GM23338 (cell line): ENCODE data around the gene PRKAG1. TPM values are rescaled to one million over a fixed set of nuclear protein-coding genes. Genes with fewer than 3 reads are reported as not detected.

ENCODE experiments used
- ATAC-seq: fragments of 200-7000 bp; cut with Tn5 transposase; 3 replicates; pipeline ENCODE4 v1.9.1; 2020
- DNase-seq: peaks from one replicate; pipeline ENCODE4 v3.0.0-alpha.2; 2015; ENCODE audit warnings: low spot score
- H2AFZ ChIP-seq: fragments of 200-600 bp; sonication (generic); 2 replicates; pipeline ENCODE4 v1.8.0; 2016; ENCODE audit warnings: antibody characterized with exemption, mild to moderate bottlenecking, moderate library complexity
- H3F3A ChIP-seq: fragments of 200-600 bp; sonication (generic); replicated peaks from 2 replicates; pipeline ENCODE4 v1.8.0; 2017; ENCODE audit warnings: antibody characterized with exemption, mixed run types, low read depth
- H3K27ac ChIP-seq: fragments of 200-600 bp; sonication (generic); 2 replicates; pipeline ENCODE4 v1.6.1; 2016; ENCODE audit warnings: low read depth
- H3K27me3 ChIP-seq: fragments of 200-600 bp; sonication (generic); 2 replicates; pipeline ENCODE4 v1.8.0; 2016; ENCODE audit warnings: mild to moderate bottlenecking, mixed run types, moderate library complexity; ENCODE audit not compliant: insufficient read depth
- H3K36me3 ChIP-seq: fragments of 200-600 bp; sonication (generic); 2 replicates; pipeline ENCODE4 v1.8.0; 2016; ENCODE audit warnings: mild to moderate bottlenecking; ENCODE audit not compliant: insufficient read depth
- H3K4me1 ChIP-seq: fragments of 200-600 bp; sonication (generic); 2 replicates; pipeline ENCODE4 v1.8.0; 2016; ENCODE audit warnings: mild to moderate bottlenecking, moderate library complexity; ENCODE audit not compliant: insufficient read depth
- H3K4me2 ChIP-seq: fragments of 200-600 bp; sonication (generic); 2 replicates; pipeline ENCODE4 v1.7.1; 2017; ENCODE audit warnings: mixed run types
- H3K4me3 ChIP-seq: fragments of 200-600 bp; sonication (generic); 2 replicates; pipeline ENCODE4 v1.6.1; 2016; ENCODE audit warnings: mixed run types
- H3K79me2 ChIP-seq: fragments of 200-600 bp; sonication (generic); replicated peaks from 2 replicates; pipeline ENCODE4 v1.8.0; 2017; ENCODE audit warnings: mild to moderate bottlenecking; ENCODE audit not compliant: insufficient read depth
- H3K9me2 ChIP-seq: fragments of 200-600 bp; sonication (generic); 2 replicates; pipeline ENCODE4 v1.8.0; 2017; ENCODE audit not compliant: insufficient read depth
- H4K20me1 ChIP-seq: fragments of 200-600 bp; sonication (generic); replicated peaks from 2 replicates; pipeline ENCODE4 v1.8.0; 2017; ENCODE audit warnings: mild to moderate bottlenecking; ENCODE audit not compliant: insufficient read depth
- H3K27ac Mint-ChIP-seq: 2 replicates; pipeline ENCODE4 v1.8.0; 2020; ENCODE audit warnings: inconsistent platforms, mild to moderate bottlenecking, moderate library complexity, mixed read lengths
- H3K27me3 Mint-ChIP-seq: 3 replicates; pipeline ENCODE4 v1.8.0; 2022; ENCODE audit warnings: low read depth, mild to moderate bottlenecking, moderate library complexity, mixed read lengths, inconsistent platforms; ENCODE audit not compliant: insufficient read depth, poor library complexity
- H3K36me3 Mint-ChIP-seq: 3 replicates; pipeline ENCODE4 v1.8.0; 2021; ENCODE audit warnings: low read depth, mild to moderate bottlenecking, inconsistent platforms, moderate library complexity, mixed read lengths
- H3K4me1 Mint-ChIP-seq: 3 replicates; pipeline ENCODE4 v1.8.0; 2020; ENCODE audit warnings: mild to moderate bottlenecking, inconsistent platforms, mixed read lengths
- H3K4me3 Mint-ChIP-seq: 3 replicates; pipeline ENCODE4 v1.8.0; 2021; ENCODE audit warnings: moderate library complexity, mild to moderate bottlenecking, inconsistent platforms, mixed read lengths
- H3K9me3 Mint-ChIP-seq: 3 replicates; pipeline ENCODE4 v1.8.0; 2020; ENCODE audit warnings: moderate library complexity, mild to moderate bottlenecking, inconsistent platforms, mixed read lengths
- EZH2 ChIP-seq: fragments of 200-600 bp; sonication (generic); IDR thresholded peaks from one replicate; pipeline ENCODE4 v1.8.0; 2017; ENCODE audit warnings: antibody characterized with exemption, mild to moderate bottlenecking, low read depth; ENCODE audit not compliant: unreplicated experiment
- EZH2phosphoT487 ChIP-seq: fragments of 200-600 bp; sonication (generic); IDR thresholded peaks from one replicate; pipeline ENCODE4 v1.8.1; 2018; ENCODE audit warnings: antibody characterized with exemption; ENCODE audit not compliant: unreplicated experiment
- JUNB ChIP-seq: IDR thresholded peaks from one replicate; pipeline ENCODE4 v1.6.1; 2016; ENCODE audit warnings: antibody characterized with exemption; ENCODE audit not compliant: unreplicated experiment
- NANOG ChIP-seq: IDR thresholded peaks from 2 replicates; pipeline ENCODE4 v1.6.1; 2016; ENCODE audit warnings: antibody characterized with exemption, borderline replicate concordance
- POLR2AphosphoS5 ChIP-seq: IDR thresholded peaks from 2 replicates; pipeline ENCODE4 v1.6.1; 2016; ENCODE audit warnings: antibody characterized with exemption, low read depth
- STAT1 ChIP-seq: IDR thresholded peaks from one replicate; pipeline ENCODE4 v1.6.1; 2016; ENCODE audit warnings: antibody characterized with exemption; ENCODE audit not compliant: unreplicated experiment
- ZNF114 ChIP-seq: fragments of 250-450 bp; sonication (Bioruptor Pico); IDR thresholded peaks from 2 replicates; pipeline ENCODE4 v1.5.0; 2020; ENCODE audit warnings: mild to moderate bottlenecking, moderate library complexity
- ZNF331 ChIP-seq: fragments of 250-450 bp; sonication (Bioruptor Pico); IDR thresholded peaks from 2 replicates; pipeline ENCODE4 v1.5.0; 2020; ENCODE audit warnings: low read depth, mild to moderate bottlenecking, moderate library complexity
- polyA plus RNA-seq: library from polyadenylated mRNA; unstranded; fragments of >200 nt; fragmentation: Nextera tagmentation; extraction: Ambion mirVana; gene quantifications from 2 replicates; pipeline ENCODE4 v1.2.1, GENCODE V29; 2016
- total RNA-seq: library from RNA; depleted of rRNA; stranded (reverse); fragments of >200 nt; shearing (Covaris generic); gene quantifications from 2 replicates; pipeline ENCODE4 v1.2.3, GENCODE V29; 2014
- TF ChIP-seq, protein P1 (sequence below): IDR thresholded peaks from 2 replicates; pipeline ENCODE4 v1.6.1; 2016; ENCODE audit warnings: antibody characterized with exemption
- TF ChIP-seq, protein P2 (sequence below), 2 experiments: fragments of 200-600 bp in 1 of 2; sonication (generic) in 1 of 2; conservative IDR thresholded peaks; 2 replicates each; pipeline versions ENCODE4 v1.5.1 to v1.6.1; 2016 to 2017; ENCODE audit warnings: antibody characterized with exemption in 2 of 2, low read depth in 2 of 2, mild to moderate bottlenecking in 2 of 2, moderate library complexity in 1 of 2

Gene PRKAG1
- total and polyA plus RNA-seq, 2 experiments from 2014 or later, result 19.9 to 35.4 TPM

GRCh38 chr12:49052451-49053208, 34.1 kb upstream of the PRKAG1 start:
- Histone ChIP-seq H3K27ac (no peak overlapping the region), H3K36me3 (peaks cover 33% of the 10 kb centered on the region), H3K4me1 (peaks cover 15% of the 10 kb centered on the region), H3K27me3 (no peaks in the 10 kb centered on the region), H2AFZ (no peak overlapping the region), H3K4me3 (no peak overlapping the region), H3K4me2 (no peak overlapping the region), H3K79me2 (peaks cover 42% of the 10 kb centered on the region), H3K9me2 (no peaks in the 10 kb centered on the region), H4K20me1 (peaks cover 60% of the 10 kb centered on the region), H3F3A (no peaks in the 10 kb centered on the region)
- H3K36me3 Mint-ChIP-seq, result peaks cover 82% of the 10 kb centered on the region
- DNase-seq (no peak), ATAC-seq (no peak)
- no peaks in the 10 kb centered on the region; the same call in 2 of the 3 replicates for H3K9me3 Mint-ChIP-seq
- peaks cover 11% of the 10 kb centered on the region for H3K27me3 Mint-ChIP-seq
- peaks cover 27% of the 10 kb centered on the region for H3K4me1 Mint-ChIP-seq
- no peak overlapping the region for H3K4me3 Mint-ChIP-seq
- no peak for TF ChIP-seq EZH2
- TF ChIP-seq, protein P1, sequence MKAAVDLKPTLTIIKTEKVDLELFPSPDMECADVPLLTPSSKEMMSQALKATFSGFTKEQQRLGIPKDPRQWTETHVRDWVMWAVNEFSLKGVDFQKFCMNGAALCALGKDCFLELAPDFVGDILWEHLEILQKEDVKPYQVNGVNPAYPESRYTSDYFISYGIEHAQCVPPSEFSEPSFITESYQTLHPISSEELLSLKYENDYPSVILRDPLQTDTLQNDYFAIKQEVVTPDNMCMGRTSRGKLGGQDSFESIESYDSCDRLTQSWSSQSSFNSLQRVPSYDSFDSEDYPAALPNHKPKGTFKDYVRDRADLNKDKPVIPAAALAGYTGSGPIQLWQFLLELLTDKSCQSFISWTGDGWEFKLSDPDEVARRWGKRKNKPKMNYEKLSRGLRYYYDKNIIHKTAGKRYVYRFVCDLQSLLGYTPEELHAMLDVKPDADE, result no peak
- no peak overlapping the region for H3K27ac Mint-ChIP-seq

- H2AFZ ChIP-seq, result no peak overlapping the region
- peaks cover 53% of the 10 kb centered on the region for H4K20me1 ChIP-seq
- no peaks in the 10 kb centered on the region for H3K9me2 ChIP-seq
- Mint-ChIP-seq H3K36me3 (peaks cover 89% of the 10 kb centered on the region), H3K9me3 (no peaks in the 10 kb centered on the region; the same call in 2 of the 3 replicates), H3K4me1 (peaks cover 19% of the 10 kb centered on the region), H3K27ac (no peak overlapping the region), H3K4me3 (no peak overlapping the region), H3K27me3 (peaks cover 12% of the 10 kb centered on the region)
- H3K27ac ChIP-seq, result no peak overlapping the region
- no peak for TF ChIP-seq POLR2AphosphoS5
- TF ChIP-seq, protein P1, result no peak
- TF ChIP-seq STAT1, result no peak
- TF ChIP-seq EZH2, result no peak
- ATAC-seq (no peak), DNase-seq (no peak)
- H3K79me2 ChIP-seq, result peaks cover 35% of the 10 kb centered on the region
- no peak overlapping the region for H3K4me2 ChIP-seq
- peaks cover 8% of the 10 kb centered on the region for H3K4me1 ChIP-seq
- H3K36me3 ChIP-seq, result peaks cover 36% of the 10 kb centered on the region
- no peaks in the 10 kb centered on the region for H3K27me3 ChIP-seq
- no peak overlapping the region for H3K4me3 ChIP-seq
- H3F3A ChIP-seq, result no peaks in the 10 kb centered on the region
Observed at GRCh38 chr12:49051777-49052438, 33.3 kb upstream of the PRKAG1 start.

- Mint-ChIP-seq H3K4me3 (no peak overlapping the region), H3K36me3 (peaks cover 94% of the 10 kb centered on the region)
- TF ChIP-seq ZNF114 (CRISPR knock-in tag) (no peak), NANOG (no peak), STAT1 (no peak), ZNF331 (CRISPR knock-in tag) (no peak), JUNB (no peak), EZH2phosphoT487 (no peak), POLR2AphosphoS5 (no peak)
- TF ChIP-seq, protein P1, result no peak
- TF ChIP-seq, protein P2, sequence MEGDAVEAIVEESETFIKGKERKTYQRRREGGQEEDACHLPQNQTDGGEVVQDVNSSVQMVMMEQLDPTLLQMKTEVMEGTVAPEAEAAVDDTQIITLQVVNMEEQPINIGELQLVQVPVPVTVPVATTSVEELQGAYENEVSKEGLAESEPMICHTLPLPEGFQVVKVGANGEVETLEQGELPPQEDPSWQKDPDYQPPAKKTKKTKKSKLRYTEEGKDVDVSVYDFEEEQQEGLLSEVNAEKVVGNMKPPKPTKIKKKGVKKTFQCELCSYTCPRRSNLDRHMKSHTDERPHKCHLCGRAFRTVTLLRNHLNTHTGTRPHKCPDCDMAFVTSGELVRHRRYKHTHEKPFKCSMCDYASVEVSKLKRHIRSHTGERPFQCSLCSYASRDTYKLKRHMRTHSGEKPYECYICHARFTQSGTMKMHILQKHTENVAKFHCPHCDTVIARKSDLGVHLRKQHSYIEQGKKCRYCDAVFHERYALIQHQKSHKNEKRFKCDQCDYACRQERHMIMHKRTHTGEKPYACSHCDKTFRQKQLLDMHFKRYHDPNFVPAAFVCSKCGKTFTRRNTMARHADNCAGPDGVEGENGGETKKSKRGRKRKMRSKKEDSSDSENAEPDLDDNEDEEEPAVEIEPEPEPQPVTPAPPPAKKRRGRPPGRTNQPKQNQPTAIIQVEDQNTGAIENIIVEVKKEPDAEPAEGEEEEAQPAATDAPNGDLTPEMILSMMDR (conservative IDR thresholded peaks at IDR 0.05; ENCODE audit: low read depth in 2 of 2), result no peak
Observed at GRCh38 chr12:49051373-49051764, 32.8 kb upstream of the PRKAG1 start.

More at GRCh38 chr12:49051373-49051764, 32.8 kb upstream of the PRKAG1 start:
- H2AFZ ChIP-seq, result no peak overlapping the region
- Mint-ChIP-seq H3K27me3 (peaks cover 17% of the 10 kb centered on the region), H3K9me3 (no peaks in the 10 kb centered on the region; the same call in 2 of the 3 replicates), H3K27ac (no peak overlapping the region), H3K4me1 (peaks cover 14% of the 10 kb centered on the region)
- peaks cover 51% of the 10 kb centered on the region for H4K20me1 ChIP-seq
- H3F3A ChIP-seq, result no peaks in the 10 kb centered on the region
- H3K27me3 ChIP-seq, result no peaks in the 10 kb centered on the region
- H3K4me2 ChIP-seq, result no peak overlapping the region
- H3K36me3 ChIP-seq, result peaks cover 41% of the 10 kb centered on the region
- H3K79me2 ChIP-seq, result peaks cover 29% of the 10 kb centered on the region
- no peak overlapping the region for H3K4me3 ChIP-seq
- DNase-seq (no peak), ATAC-seq (no peak)
- H3K4me1 ChIP-seq, result peaks cover 2% of the 10 kb centered on the region; the same call in 1 of the 2 replicates
- H3K9me2 ChIP-seq, result no peaks in the 10 kb centered on the region
- no peak overlapping the region for H3K27ac ChIP-seq
